ENCODE results near the gene ZFP92.

DNA sequence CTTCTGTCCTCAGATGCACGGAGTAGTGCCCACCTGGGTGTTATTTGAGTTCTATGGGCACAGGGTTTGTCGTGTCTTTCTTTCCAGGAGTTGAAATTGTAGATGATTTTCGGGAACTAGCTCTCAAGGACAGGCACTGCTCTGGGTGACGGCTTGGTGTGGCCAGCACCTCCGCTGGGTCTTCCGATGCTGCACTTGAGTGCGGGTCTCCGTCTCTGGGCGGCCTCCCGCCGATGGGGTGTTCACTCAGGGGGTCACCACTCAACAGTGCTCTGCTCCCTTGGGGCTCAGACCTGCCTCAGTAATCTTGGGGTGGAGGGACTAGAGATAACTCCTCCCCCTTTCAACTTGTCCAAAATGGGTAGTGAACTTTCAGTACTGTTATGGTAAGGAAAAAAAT, 2.5 kb downstream of the ZFP92 start:
- TF ChIP-seq POLR2AphosphoS5 (IDR thresholded peaks at IDR 0.05; ENCODE audit: low read depth, low read length) (no peak), POLR2A (IDR thresholded peaks at IDR 0.05; ENCODE audit: low read depth, low read length) (no peak)
